NCI-H2107 (cell line): ENCODE measurements around the gene APBB1IP.
"Not testable (repeated sequence)": the region's sequence is repeated elsewhere in the genome, so short reads cannot be mapped to it uniquely, and the experiment has no call there.

Experiments
- DNase-seq: peaks from one replicate; lab custom pipeline; 2025; lab: John Stamatoyannopoulos, UW

APBB1IP gene

GRCh38 chr10:26437637-26438461, at the start of gene APBB1IP:
TSS of gene APBB1IP (plus strand) at chr10:26438341. CDS start at chr10:26492327, 53,986 bp downstream.
- no peak for DNase-seq

DNA sequence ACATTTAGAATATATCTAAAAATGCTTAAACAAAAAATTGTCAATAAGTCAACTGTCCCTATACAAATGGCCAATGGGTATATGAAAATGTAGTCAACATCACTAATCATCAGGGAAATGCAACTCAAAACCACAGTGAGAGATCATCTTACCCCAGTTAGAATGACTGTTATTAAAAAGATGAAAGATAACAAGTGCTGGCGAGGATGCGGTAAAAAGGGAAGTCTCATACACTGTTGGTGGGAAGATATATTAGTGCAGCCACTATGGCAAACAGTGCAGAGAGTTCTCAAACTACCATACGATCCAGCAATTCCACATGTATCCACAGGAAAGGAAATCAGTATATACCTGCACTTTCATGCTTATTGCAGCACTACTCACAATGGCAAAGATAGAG, 48.6 kb upstream of the APBB1IP start:
- no peak for DNase-seq

GRCh38 chr10:26391701-26392695, 46.1 kb upstream of the APBB1IP start:
- DNase-seq, result no peak

GRCh38 chr10:26398353-26398752, 39.8 kb upstream of the APBB1IP start:
- DNase-seq, result not testable (repeated sequence)

DNA sequence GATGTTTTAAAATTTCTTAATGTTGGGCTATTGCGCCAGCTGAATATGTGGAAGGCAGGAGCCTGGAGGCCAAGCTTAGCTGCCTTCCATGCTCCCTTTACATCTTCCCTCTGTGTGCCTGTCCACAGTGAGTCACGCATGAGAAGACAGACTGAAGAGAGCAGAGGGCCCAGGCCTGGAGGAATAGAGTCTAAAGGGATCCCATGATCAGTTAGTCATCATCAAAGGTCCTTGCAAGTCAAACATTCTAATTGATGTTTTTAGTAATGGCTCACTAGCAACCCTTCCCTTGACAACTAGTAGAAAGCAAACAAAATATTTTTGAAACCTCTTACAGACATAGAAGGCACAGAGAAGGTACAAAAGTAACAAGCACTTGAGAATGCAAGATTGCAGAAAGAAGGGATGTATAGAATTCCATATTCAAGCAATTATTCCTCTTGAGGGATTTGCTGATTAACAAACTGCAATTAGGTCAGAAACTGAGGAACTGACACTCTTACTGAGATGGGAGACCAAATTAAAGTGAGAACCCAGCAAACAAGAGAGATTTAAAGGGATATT, 30.7 kb upstream of the APBB1IP start:
- no peak for DNase-seq

DNA sequence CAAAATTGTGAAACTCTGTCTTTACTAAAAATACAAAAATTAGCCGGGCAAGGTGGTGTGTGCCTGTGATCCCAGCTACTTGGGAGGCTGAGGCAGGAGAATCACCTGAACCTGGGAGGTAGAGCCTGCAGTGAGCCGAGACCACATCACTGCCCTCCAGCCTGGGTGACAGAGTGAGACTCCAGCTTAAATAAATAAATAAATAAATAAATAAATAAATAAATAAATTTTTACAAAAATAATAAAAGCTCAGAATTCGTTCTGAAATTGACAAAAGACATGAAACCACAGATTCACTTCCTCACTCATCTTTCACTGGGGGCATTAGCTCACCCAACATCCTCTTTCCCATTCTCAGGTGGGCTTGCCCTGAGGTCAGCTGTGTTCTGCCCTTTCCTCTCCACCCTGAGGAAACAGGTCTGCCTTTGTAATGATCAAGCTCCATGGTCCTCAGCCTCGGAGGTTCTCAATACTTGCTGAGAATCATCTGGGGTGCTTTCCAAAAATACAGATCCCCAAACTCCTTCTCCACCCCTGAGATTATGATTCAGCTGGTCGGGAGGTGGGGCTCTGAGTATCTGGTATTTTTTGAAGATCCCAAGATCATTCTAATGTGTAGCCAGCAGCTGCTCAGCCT, 29.2 kb upstream of the APBB1IP start:
- no peak for DNase-seq

DNA sequence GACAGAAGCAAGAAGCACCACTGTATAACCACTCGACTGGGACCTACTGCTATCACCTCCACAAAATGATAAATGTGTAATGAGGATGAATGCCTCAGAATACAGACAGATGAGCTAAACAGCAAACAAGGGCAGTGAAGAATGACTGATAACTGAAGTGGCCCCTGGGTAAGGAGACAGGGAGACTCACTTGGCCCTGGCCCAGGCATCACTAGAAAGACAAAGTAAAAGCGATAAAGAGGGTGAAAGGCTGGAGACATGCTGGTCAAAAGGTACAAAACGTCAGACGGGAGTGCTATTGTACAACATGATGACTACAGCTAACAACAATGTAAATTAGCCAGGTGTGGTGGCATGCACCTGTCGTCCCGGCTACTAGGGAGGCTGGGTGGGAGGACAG, 27.8 kb upstream of the APBB1IP start:
- DNase-seq, result no peak

DNA sequence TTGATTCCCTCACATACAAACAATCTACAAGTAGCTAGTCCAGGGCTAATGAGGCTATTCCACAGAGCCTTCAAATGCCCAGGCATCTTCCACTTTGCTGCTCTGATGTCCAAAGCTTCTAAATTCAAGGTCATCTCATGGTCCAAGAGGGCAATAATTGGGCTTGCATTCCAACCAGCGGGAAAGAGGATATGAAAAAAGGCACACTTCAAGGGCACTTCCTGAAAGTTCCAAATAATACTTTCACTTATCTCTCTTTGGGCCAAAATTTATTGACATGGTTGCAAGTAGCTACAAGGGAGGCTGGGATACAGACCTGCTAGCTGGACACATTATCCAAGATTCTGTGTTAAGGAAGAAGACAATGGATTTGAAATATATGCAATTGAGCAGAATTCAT, 25.2 kb upstream of the APBB1IP start:
- DNase-seq, result no peak

- DNase-seq, result no peak
Measured at GRCh38 chr10:26413375-26413774, 24.8 kb upstream of the APBB1IP start.

- no peak for DNase-seq
Measured at GRCh38 chr10:26417136-26417535, 21.0 kb upstream of the APBB1IP start.

DNA sequence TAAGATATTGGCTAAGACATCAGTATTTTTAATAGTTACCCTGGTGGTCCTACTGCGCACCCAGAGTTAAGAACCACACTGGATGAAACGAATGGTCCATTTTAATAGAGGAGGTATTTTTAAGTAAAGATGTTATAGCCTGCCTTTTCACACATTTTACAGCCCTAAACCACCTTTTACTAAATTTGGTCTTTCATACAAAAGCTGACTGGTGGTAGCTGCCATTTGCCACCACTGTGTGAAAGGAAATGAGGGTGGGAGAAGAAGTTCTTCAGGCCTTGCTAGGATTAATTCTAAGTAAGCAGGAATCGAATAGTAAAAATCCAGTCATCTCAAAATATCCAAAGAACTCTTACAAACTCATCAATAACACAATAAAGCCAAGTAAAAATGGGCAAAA, 15.2 kb upstream of the APBB1IP start:
- no peak for DNase-seq

DNA sequence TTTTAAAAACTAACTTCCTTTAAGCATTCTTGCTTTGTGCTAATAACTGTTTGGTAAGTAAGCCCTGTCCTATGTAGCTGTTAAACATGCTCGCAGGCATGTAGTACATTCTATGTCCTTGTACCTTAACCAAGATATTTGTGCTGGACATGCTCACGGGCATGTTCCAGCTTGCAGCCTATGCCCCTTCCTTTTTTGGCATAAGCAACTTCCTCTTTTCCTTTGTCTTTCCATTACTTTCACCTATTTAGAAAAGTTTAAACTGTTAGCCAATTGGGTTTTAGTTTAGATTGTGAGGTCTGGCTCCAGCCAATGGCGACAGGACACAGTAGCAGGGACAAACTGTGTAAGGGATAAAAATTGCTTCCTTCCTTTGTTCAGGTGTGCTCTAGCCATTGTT, 14.4 kb upstream of the APBB1IP start:
- DNase-seq, result no peak

DNA sequence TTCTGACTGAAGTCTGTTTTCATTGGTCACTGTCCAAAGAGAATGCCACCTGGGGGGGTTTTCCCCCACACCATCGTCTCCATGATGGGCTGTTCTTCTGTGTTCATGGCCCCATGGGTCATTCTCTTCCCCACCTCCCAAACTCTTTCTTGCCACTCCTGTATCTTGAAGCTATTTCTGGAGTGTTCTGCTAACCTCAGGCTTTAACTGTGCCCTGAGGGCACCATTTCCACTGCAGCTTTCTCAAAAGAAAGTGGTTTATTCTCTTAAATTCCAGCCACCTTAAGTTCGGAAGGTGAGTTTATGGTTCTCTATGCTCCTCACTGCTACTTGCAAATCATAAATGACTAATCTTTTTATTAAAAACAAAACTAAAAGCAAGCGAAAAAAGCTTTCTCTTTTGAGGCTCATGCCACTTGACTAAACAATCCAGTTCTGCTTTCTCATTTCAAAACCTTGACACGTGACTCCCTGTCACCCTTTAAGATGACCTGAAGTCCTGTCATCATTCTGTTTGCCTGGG, 7.4 kb upstream of the APBB1IP start:
- DNase-seq, result no peak

GRCh38 chr10:26432938-26433337, 5.2 kb upstream of the APBB1IP start:
- no peak for DNase-seq

DNA sequence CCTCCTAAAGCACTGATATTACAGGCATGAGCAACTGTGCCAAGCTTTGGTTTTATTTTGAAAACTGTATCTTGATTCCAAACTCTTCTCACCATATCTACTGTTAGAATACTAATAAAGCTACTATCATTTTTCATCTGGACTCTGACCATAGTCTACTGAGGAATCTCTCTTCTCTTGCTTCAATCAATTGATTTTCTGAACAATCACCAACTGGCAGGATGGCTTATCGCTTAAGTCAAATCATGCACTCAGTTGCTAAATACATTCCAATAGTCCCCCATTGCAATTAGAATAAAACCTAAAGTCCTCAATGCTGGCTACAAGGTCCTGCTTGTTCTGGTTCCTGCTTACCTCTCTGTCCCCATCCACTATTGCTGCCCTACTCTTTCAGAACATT, 2.3 kb upstream of the APBB1IP start:
- no peak for DNase-seq

DNA sequence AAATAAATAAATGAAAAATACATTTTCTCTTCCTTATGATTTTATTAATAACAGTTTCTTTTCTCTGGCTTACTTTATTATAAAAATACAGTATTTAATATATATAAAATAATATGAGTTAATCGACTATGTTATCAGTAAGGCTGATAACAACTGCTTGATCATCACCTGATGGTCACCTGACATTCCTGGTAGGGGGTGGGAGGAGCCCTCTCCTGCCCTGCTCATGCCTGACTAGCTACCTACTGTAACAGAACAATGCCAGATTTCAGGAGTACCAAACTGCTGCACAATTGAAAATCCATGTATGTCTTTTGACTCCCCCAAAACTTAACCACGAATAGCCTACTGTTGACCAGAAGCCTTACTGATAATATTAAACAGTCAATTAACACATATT, 1.3 kb upstream of the APBB1IP start:
- DNase-seq, result no peak

GRCh38 chr10:26438534-26439341, 597 bp downstream of the APBB1IP start:
- DNase-seq, result no peak

DNA sequence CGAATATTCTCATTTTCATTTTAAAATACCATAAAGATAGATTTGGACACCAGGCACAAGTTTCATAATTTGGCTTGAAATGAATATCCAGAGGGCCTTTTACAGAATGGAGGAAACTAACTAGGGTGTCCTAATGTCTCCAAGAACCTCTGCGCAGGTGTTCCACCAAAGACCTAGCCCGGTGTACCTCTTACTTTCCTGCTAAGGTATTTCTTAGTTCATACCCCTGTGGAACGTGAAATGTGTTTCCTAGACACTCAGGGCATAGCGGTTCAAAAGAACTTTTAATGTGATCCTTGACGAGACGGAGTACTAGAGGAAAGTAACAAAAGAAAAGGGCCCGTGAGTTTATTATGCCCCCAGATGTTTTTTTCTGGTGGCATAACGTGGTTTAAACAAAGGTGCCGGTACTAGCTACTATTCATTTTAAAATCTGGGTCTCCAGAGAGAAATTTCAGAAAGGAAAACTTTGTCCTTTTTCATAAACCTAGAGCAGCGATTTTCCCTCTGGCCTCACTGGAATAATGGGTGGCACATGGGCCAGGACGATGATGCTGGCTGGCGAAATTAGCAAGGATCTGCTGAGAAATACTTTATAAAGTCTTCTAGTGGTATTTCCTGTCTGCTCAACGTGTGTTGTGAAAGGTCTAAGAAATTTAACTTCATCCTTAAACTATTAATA, 1.4 kb downstream of the APBB1IP start:
- DNase-seq, result no peak

DNA sequence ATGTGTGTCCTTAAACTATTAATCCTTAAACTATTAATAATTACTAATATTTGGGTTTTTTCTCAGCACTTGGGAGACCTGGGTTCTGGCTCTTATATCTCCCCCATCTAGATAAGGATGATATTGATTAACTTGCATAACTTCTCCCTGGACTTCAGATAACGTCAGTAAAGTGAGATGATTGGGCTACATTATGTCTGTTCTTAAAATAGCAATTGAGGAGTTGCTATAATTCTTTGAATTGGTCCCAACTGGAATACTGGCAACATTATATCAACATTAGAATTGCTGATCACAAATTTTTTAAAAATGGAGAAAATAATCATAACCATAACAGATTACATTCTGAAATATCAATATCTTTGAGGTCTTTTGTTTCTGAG, 1.9 kb downstream of the APBB1IP start:
- DNase-seq, result no peak

GRCh38 chr10:26441491-26442214, 3.5 kb downstream of the APBB1IP start:
- no peak for DNase-seq
